NCI-H460 (cell line): ENCODE measurements around the gene MCTP1. TPM values are rescaled to one million over a fixed set of nuclear protein-coding genes. Genes with fewer than 3 reads are reported as not detected.
"Not testable (repeated sequence)": the region's sequence is repeated elsewhere in the genome, so short reads cannot be mapped to it uniquely, and the experiment has no call there.

Source experiments
- DNase-seq: peaks from one replicate; pipeline ENCODE4 v3.0.0-alpha.2; 2016; ENCODE audit warnings: low read depth; ENCODE audit errors: extremely low read depth
- total RNA-seq: library from RNA; depleted of rRNA; stranded (reverse); fragments of >200 nt; shearing (Covaris generic); gene quantifications from 2 replicates; pipeline ENCODE4 v1.2.3, GENCODE V29; 2014

Gene MCTP1
- total RNA-seq, 1 experiment from 2014 or later, result 46.4 TPM

DNA sequence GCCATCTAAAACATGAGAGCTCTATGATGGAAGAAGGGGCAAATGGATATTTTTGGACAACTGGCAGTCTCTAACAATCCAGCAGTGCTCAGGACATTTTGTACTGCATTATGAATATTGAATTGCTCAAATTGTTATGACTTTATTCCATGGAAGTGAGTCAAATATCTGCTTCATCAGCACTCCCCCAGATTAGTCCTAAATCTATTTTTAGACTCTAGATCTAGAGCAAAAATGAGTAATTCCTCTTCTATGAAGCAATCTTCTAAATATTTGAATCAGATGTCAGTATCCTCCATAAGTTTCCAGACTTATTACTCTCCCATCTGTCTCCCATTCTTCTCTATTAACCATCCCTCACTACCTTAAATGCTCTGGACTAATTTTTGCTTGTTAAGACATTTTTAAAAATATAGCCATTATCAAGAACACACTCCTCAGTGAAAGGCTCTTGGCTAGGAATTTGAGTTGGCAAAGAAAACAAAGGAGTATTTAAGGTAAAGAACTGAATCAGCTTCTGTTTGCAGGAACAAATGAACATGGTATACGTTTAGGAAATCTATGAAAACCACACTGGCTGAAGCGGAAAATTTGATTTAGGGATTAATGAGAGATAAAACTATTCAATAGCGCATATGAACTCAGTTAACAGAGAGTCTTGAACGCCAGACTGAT is 300.9 kb downstream of the MCTP1 start:
- DNase-seq, result no peak

DNA sequence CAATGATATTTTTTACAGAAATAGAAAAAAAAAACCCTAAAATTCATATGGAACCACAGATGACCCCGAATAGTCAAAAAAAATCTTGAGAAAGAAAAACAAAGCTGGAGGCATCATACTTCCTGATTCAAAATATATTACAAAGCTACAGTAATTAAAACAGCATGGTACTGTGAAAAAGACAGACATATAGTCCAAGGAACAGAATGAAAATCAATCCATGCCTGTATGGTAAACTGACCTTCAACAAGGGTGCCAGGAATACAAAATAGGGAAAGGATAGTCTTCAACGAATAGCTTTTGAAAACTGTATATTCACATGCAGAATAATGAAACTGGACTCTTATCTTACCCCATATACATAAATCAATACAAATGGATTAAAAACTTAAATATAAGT is 307.5 kb downstream of the MCTP1 start:
- no peak for DNase-seq

DNA sequence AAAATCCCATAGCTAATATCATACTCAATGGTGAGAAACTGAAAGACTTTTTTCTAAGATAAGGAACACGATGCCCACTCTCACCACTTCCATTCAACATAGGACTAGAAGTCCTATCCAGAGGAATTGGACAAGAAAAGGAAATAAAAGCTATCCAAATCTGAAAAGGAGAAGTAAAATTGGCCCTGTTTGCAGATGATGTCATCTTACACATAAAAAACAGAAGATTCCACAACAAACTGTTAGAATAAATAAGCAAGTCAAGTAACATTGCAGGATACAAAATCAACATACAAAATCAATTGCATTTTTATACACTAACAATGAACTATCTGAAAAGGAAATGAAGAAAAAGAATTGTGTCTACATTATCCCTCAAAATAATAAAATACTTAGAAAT is 308.0 kb downstream of the MCTP1 start:
- DNase-seq, result no peak

DNA sequence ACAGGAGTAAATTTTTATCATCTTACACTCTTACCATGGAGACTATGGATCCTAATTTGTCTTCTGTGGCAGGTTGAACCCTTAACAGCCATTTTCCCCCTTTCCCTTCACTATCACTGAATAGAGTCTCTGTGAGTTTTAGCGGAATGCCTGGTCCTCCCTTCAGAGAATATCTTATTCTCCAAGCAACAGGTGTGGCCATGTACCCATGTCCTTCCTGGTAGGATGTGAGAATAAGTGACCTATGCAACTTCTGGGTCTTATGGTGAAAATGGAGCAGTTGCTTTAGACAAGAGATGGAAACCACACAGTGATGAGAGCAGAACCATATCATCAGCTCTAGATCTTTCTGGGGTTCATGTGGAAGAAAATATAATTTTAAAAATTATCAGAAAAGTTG is 312.6 kb downstream of the MCTP1 start:
- DNase-seq, result no peak

DNA sequence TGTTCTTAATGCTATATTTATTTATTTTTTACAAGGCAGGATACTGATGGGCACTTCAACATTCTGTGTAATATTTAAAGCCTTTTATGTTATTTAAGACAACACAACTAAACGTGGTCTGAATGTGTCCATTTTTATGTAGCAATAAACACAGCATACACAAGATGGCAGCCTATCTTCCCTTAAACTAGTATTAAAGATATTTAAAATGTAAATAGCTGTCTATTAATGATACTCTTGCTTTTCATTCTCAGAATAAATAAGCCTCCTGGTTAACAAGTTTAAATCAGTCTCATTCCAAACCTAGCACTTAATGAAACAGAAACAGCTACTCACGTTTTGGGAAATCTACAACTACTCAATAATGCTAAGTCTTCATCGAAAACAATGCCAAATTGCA is 315.7 kb downstream of the MCTP1 start:
- DNase-seq, result peak; percentile 34

DNA sequence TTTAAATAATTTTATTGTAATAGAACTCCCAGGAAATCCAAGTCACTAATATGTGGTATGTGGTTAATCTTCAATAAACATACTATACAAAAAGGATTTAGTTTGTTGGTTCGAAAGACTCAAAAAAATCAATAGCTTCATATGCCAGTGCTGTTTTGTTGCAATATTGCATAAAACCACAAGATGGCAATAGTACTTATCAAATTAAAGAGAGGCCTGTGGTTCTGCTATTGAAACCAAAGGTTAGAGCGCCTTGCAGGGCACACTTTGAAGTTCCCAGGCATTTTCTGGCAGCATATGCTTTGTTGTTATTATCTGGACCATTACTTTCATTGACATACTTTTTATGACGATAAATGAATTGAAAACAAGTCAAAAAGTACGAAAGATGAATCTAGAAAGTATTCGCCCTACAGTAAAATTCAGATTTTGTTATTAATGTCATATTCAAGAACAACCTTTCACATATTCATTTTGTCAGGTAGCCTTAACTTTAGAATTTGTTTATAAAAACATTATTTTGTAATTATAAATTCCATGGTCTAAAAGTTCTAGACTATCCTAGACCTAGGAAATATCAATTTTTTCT is 316.3 kb downstream of the MCTP1 start:
- DNase-seq, result peak; percentile 76

DNA sequence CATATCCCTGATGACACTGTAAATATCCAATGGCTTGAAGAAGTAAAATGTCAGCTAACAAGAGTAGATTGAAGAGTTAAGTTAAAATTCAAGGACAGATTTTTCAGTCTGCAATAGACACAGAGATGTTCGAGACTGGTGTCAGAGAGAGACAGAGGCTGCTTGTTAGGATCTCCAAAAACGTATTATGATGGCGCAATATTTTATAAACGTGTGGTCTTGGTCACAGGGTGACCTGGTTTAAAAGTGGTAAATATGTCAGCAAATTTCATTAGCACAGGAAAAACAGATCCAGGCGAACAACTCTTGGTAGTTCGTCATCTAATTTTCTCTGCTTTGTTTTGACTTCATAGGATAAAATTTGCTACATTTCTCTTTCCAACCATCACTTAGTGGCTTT is 317.4 kb downstream of the MCTP1 start:
- DNase-seq, result no peak

DNA sequence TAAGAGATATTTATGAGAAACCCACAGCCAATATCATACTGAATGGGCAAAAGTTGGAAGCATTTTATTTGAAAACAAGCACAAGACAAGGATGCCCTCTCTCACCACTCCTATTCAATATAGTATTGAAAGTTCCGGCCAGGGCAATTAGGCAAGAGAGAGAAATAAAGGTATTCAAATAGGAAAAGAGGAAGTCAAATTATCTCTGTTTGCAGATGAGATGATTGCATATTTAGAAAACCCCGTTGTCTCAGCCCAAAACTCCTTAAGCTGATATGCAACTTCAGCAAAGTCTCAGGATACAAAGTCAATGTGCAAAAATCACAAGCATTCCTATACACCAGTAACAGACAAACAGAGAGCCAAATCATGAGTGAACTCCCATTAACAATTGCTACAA is 325.6 kb downstream of the MCTP1 start:
- DNase-seq, result not testable (repeated sequence)

DNA sequence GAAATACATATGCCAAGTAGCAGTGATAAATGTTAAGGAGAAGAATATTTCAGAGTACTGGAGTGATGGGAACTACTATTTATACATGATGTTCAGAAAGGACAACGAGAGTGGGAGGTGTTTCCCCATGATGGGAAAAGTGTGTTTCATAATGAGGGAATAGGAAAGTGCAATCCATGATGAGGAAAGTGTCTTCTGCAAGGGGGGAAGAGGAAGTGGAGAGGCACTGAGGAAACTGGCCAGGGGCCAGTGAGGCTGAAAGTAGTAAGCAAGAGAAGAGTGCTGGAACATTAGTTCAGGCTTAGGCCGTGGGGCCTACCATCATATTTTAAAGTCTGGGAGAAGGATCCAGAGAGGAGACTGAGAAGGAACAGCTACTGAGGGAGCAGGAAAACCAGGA is 339.2 kb downstream of the MCTP1 start:
- no peak for DNase-seq

DNA sequence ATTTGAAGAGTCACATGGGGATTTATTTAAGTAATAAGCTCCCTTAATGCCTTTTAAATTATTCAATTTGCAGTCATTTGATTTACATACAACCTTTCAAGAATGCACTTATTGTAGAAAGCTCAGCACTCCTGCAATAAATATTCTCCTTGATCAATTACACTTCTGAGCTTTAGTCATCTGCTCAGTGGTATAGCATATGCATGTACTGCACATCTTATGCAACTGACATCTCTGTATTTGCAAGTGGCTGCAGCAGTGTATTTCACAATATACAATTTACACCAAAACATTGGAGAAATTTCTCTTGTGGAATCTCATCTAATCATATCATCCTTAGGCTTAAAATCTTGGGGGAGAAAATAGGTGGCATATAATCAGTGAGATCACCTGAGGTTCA is 340.7 kb downstream of the MCTP1 start:
- DNase-seq, result no peak

DNA sequence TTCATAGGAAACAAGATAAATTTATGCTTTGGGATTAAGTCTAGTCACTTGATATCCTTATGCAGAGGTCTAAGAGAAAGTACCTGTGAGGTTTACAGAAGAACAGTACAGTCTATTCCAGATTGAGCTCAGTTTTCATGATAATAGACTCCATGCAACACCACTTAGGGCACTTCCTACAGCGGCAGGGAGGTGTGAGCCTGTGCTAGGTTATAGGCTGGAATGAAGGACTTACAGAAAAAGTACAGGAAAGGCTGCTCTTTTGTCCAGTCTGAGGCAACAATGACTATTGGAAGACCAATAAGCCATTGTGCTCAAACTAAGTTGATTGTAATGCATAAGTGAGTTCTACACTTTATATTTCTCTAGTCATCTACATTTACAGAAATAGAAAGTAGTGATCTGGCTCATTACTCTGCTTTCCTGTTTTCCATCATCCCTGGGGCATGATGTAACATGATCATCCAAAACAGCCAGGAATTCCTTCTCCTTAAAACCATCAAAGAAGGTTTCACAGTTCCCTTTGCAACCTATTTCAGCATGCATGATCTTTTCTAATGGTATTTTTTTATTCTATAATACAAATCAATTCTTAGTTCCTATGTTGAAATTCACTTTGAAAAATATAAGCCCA is 343.7 kb downstream of the MCTP1 start:
- DNase-seq, result no peak

- DNase-seq, result no peak
These were observed 352.6 kb downstream of the MCTP1 start for GRCh38 chr5:94932259-94932658.

DNA sequence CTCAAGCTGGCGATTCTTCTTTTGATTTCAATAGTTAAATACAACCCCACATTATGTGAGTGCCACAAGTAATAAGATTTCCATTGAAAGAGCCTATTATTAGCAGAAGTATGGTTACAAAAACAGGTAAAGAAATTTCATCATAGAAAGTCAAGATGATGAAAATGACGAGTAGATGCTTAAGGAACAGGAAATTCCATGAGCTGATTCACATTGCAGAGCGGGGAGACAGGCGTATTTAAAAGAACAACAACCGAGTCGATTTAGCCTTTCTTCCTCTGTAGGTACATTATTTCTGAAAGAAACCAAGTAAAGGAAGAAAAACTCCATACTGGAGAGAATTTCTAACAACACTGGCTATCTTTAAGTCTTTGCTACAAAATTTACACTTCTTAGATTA is 356.0 kb downstream of the MCTP1 start:
- no peak for DNase-seq

DNA sequence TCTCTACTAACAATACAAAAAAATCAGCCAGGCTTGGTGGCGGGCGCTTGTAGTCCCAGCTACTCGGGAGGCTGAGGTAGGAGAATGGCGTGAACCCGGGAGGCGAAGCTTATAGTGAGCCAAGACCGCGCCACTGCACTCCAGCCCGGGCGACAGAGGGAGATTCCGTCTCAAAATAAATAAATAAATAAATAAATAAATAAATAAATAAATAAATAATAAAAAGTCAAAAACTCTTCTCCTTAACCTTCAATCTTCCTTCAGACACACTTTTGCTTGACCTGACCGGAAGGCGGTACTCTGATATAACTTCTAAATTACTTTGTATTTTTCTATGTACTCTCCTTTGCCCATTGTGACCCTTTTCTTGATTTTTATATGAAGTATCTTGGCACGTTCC is 364.3 kb downstream of the MCTP1 start:
- DNase-seq, result no peak

GRCh38 chr5:94916619-94917018 is 368.3 kb downstream of the MCTP1 start:
- DNase-seq, result no peak

GRCh38 chr5:94911276-94911675 is 373.6 kb downstream of the MCTP1 start:
- DNase-seq, result no peak

DNA sequence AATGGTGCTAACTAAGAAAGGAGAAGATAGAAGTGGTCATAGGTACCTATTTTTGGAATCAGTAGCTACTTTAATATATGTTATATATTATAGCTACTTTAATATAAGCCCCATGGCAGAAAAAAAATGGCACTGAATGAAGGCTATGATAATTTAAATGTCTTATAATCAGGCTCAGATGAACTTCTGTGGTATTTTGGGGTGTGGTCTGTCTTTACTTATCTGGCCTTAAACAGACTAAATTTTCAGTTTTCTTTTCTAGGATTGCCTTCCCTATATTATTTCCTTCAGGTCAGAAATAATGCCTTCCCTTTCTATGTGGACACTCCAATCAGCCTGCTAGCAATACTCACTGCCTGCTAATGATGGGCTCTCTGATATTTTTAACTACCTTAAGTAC is 374.2 kb downstream of the MCTP1 start:
- DNase-seq, result no peak

DNA sequence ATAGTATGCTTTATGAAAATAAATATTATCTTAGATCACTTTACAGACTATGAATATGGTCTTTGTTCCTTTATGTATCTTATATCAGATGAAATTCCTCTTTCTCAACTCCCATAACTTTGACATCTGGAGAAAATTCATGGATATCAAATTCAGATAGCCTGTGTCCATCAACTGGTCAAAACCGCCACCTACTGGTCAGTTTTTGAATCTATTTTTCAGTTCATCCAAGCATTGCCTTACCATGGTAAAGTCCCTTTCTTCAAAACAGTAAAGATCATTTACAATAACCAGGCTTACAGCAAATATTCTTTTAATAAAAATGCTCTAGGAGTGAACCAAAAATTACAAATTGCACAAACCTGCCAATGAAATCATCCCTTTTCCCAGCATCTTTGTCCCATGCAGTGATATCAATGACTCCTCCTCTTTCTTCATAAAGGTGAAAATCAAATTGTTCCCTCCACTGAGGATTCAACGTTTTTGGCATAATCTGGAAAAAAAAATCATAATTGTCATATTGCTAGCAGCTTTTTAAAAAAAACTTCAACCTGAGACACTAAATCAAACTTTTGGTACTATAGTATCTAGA is 375.9 kb downstream of the MCTP1 start:
- peak; percentile 55 for DNase-seq

- no peak for DNase-seq
These were observed 378.1 kb downstream of the MCTP1 start for GRCh38 chr5:94906750-94907149.

GRCh38 chr5:94903726-94904125 is 381.2 kb downstream of the MCTP1 start:
- DNase-seq, result no peak

- DNase-seq, result peak; percentile 11
These were observed 383.5 kb downstream of the MCTP1 start for GRCh38 chr5:94901191-94901979.
